Measurements from ENCODE around the gene LRRC71. TPM values are rescaled to one million over a fixed set of nuclear protein-coding genes. Genes with fewer than 3 reads are reported as not detected.

Gene LRRC71
- total RNA-seq, 2 donors from 2014 or later = not detected

DNA sequence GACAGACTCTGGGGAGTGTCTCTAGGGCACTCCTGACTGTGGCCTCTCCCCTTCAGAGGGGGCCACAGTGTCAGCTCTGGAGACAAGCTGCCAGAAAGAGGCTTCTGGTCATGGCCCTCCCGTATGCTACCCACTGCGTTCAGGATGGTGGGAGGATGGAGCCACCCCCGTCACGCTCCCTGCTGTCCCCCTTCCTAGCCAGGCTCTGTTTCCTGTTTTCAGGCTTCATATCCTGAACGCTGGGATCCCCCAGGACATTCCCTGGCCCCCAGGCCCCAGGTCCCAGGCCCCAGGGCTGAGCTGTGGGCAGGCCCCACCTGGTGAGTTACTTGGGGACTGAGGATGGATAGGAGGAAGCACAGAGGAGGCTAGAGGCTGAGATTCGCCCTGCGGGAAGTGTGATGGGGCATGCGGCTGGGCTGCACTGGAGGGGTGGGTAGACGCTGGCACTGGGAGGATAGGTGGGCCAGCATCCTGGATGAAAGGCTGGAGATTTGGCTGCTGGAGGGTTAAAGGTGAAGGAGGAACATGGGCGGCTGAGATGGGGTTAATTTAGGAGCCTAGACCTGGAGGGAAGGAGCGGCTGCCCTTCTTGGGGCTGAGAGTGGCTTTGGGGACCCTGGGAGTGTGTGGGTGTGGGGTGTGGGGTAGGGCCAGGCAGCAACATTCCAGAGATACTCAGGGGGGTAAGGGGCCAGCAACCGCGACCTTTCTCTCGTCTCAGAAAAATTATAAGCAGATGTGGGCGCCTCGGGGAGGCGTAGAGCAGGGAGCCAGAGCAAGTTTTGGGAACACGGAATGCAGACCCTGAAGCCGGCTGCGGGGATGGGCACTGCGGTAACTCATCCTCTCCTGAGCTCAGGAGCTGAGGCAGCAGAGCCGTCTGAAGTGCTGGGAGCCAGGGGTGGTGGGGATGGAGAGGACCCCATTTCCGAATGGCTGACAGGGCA lies 18.2 kb upstream of the LRRC71 start:
- no peak for DNase-seq
- H3K4me1 Mint-ChIP-seq = peaks cover 3% of the 10 kb centered on the region
- H3K27me3 Mint-ChIP-seq (ENCODE audit: insufficient read depth) = peaks cover 20% of the 10 kb centered on the region
- no peaks in the 10 kb centered on the region for H3K36me3 Mint-ChIP-seq (ENCODE audit: low read depth)
- no peaks in the 10 kb centered on the region for H3K36me3 ChIP-seq (ENCODE audit: control insufficient read depth, insufficient read depth, low read length)
- H3K9me3 ChIP-seq (ENCODE audit: control insufficient read depth, low read length) = no peaks in the 10 kb centered on the region
- TF ChIP-seq, protein P1, sequence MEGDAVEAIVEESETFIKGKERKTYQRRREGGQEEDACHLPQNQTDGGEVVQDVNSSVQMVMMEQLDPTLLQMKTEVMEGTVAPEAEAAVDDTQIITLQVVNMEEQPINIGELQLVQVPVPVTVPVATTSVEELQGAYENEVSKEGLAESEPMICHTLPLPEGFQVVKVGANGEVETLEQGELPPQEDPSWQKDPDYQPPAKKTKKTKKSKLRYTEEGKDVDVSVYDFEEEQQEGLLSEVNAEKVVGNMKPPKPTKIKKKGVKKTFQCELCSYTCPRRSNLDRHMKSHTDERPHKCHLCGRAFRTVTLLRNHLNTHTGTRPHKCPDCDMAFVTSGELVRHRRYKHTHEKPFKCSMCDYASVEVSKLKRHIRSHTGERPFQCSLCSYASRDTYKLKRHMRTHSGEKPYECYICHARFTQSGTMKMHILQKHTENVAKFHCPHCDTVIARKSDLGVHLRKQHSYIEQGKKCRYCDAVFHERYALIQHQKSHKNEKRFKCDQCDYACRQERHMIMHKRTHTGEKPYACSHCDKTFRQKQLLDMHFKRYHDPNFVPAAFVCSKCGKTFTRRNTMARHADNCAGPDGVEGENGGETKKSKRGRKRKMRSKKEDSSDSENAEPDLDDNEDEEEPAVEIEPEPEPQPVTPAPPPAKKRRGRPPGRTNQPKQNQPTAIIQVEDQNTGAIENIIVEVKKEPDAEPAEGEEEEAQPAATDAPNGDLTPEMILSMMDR (conservative IDR thresholded peaks at IDR 0.05) = no peak
- no peak overlapping the region for H3K27ac Mint-ChIP-seq
- no peaks in the 10 kb centered on the region for H3K4me1 ChIP-seq (ENCODE audit: control insufficient read depth, insufficient read depth, low read length)
- 84 to 91% methylated on average over 12 to 22 of the region's 23 CpGs for WGBS, 2 experiments (ENCODE audit: insufficient coverage in 1 of 2, insufficient read length in 1 of 2)
- no peak overlapping the region for H3K27ac ChIP-seq (ENCODE audit: low read depth, low read length)
- H3K9ac ChIP-seq (ENCODE audit: extremely low read depth, low read length, poor library complexity, severe bottlenecking) = no peak overlapping the region
- no peak overlapping the region for H3K4me3 Mint-ChIP-seq
- H3K27me3 ChIP-seq (ENCODE audit: control insufficient read depth, insufficient read depth, low read length, poor library complexity, severe bottlenecking) = no peaks in the 10 kb centered on the region
- H3K4me3 ChIP-seq (ENCODE audit: low read length) = no peak overlapping the region
- H3K9me3 Mint-ChIP-seq = no peaks in the 10 kb centered on the region

DNA sequence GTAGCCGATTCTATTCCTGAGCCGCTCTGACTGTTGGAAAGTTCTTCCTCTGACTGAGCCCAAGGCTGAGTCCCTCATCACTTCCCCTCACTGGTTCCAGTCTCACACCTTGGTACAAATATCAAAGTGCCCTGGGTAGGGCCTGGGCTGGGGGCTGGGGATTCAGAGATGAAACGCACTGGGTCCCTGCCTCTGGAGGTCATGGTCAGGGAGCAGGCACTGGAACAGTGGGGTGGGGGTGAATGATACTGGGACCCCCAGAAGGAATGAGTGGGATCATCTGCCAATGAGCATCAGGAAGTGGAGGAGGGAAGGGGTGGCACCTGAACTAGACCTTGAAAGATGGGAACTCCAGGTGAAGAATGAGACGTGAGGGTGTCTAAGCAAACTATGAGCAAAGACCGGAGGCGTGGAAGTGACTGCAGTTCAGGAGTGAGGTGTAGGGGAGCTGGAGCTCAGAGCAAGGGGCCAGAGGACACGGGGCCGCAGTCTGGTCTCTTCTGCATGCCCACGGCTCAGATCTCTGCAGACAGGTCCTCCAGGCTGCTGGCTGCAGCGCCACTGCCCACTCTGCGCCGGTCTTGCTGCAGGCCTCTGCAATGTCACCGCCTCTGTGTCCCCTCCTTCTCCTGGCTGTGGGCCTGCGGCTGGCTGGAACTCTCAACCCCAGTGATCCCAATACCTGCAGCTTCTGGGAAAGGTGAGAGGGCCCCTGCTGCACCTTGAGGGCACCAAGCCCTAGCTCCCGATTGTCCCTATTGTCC lies 16.9 kb upstream of the LRRC71 start:
- Mint-ChIP-seq H3K27ac (no peak overlapping the region), H3K9me3 (no peaks in the 10 kb centered on the region), H3K27me3 (ENCODE audit: insufficient read depth) (peaks cover 17% of the 10 kb centered on the region), H3K36me3 (ENCODE audit: low read depth) (no peaks in the 10 kb centered on the region), H3K4me3 (no peak overlapping the region), H3K4me1 (no peaks in the 10 kb centered on the region)
- no peaks in the 10 kb centered on the region for H3K4me1 ChIP-seq (ENCODE audit: control insufficient read depth, insufficient read depth, low read length)
- 89 to 95% methylated on average over 11 to 15 of the region's 15 CpGs for WGBS, 2 experiments (ENCODE audit: insufficient coverage in 1 of 2, insufficient read length in 1 of 2)
- H3K9ac ChIP-seq (ENCODE audit: extremely low read depth, low read length, poor library complexity, severe bottlenecking) = no peak overlapping the region
- no peaks in the 10 kb centered on the region for H3K36me3 ChIP-seq (ENCODE audit: control insufficient read depth, insufficient read depth, low read length)
- H3K27me3 ChIP-seq (ENCODE audit: control insufficient read depth, insufficient read depth, low read length, poor library complexity, severe bottlenecking) = no peaks in the 10 kb centered on the region
- H3K27ac ChIP-seq (ENCODE audit: low read depth, low read length) = no peak overlapping the region
- TF ChIP-seq, protein P1 (conservative IDR thresholded peaks at IDR 0.05) = no peak
- H3K9me3 ChIP-seq (ENCODE audit: control insufficient read depth, low read length) = no peaks in the 10 kb centered on the region
- DNase-seq = no peak
- no peak overlapping the region for H3K4me3 ChIP-seq (ENCODE audit: low read length)

DNA sequence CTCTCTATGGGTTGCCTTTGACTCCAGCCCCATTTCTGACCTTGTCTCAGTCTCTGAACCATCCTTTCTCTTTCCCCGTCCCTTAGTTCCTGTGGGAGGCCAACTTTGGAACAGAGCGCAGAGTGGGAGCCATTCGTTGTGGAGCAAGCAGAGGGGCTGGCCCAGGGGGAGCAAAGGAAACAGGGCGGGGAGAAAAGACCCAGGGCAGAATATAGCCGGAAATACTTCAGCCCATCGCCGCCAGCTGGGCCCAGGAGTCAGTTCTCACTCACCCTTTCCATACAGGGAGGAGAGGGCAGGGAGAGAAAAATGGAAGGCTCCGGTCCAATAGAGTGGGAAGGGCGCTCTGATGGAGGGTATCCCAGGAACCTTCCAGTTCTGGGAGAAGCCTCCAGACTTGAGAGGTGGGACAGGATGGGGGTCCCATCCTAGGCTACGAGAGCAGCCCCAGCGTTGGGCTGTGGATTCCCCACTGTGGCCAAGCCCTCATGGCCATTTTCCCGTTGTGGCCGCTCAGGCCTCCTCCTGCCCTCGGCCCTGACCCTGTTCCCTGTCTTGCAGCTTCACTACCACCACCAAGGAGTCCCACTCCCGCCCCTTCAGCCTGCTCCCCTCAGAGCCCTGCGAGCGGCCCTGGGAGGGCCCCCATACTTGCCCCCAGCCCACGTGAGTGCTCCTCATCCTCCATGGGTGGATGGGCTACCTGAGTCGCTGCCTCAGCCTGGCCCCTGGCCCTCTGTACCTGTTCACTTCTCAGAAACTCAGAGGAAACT lies 16.1 kb upstream of the LRRC71 start:
- H3K27me3 ChIP-seq (ENCODE audit: control insufficient read depth, insufficient read depth, low read length, poor library complexity, severe bottlenecking) = no peaks in the 10 kb centered on the region
- Mint-ChIP-seq H3K27me3 (ENCODE audit: insufficient read depth) (peaks cover 15% of the 10 kb centered on the region), H3K36me3 (ENCODE audit: low read depth) (no peaks in the 10 kb centered on the region), H3K9me3 (no peaks in the 10 kb centered on the region), H3K27ac (no peak overlapping the region), H3K4me3 (no peak overlapping the region), H3K4me1 (no peaks in the 10 kb centered on the region)
- no peak overlapping the region for H3K27ac ChIP-seq (ENCODE audit: low read depth, low read length)
- no peak overlapping the region for H3K4me3 ChIP-seq (ENCODE audit: low read length)
- H3K4me1 ChIP-seq (ENCODE audit: control insufficient read depth, insufficient read depth, low read length) = no peaks in the 10 kb centered on the region
- H3K9ac ChIP-seq (ENCODE audit: extremely low read depth, low read length, poor library complexity, severe bottlenecking) = no peak overlapping the region
- no peaks in the 10 kb centered on the region for H3K9me3 ChIP-seq (ENCODE audit: control insufficient read depth, low read length)
- 88 to 94% methylated on average over 11 to 19 of the region's 19 CpGs for WGBS, 2 experiments (ENCODE audit: insufficient coverage in 1 of 2, insufficient read length in 1 of 2)
- H3K36me3 ChIP-seq (ENCODE audit: control insufficient read depth, insufficient read depth, low read length) = no peaks in the 10 kb centered on the region
- no peak for DNase-seq
- TF ChIP-seq, protein P1 (conservative IDR thresholded peaks at IDR 0.05) = no peak
